ENCODE measurements around the gene AKAP13.

The AKAP13 gene

DNA sequence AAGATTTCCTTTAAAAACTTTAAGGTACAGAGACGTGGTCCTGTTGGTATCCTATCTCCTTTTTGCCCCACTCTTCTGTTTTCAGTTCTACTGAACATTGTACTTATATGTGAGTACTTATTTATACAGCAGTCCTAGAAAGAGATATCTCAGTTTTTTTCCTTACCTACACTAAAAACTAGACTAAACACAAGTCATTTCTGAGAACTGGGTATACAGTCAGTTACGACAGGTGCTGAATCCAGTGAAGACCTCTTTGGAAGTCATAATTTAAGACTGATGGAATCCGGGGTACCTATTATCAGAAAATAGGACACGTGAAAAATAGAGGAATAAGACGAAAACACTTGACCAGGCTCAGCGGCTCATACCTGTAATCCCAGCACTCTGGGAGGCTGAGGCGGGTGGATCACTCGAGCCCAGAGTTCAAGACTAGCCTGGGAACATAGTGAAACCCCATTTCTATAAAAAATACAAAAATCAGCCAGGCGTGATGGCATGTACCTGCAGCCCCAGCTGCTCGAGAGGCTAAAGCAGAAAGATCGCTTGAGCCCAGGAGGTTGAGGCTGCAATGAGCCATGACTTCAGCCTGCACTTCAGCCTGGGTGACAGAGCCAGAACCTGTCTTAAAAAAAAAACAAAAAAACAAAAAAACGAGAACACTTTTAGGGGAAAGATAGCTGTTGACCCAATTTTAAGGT, 338.0 kb downstream of the AKAP13 start:
- DNase-seq = no peak

DNA sequence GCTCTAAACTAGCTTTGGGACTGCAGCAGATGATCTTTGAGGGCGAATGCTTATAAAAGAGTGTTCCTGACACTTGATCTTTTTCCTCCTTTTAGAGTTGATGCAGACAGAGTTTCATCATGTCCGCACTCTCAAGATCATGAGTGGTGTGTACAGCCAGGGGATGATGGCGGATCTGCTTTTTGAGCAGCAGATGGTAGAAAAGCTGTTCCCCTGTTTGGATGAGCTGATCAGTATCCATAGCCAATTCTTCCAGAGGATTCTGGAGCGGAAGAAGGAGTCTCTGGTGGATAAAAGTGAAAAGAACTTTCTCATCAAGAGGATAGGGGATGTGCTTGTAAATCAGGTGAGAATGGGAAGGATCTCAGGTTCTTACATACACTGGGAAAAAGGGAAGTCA, 338.6 kb downstream of the AKAP13 start:
- no peak for DNase-seq

DNA sequence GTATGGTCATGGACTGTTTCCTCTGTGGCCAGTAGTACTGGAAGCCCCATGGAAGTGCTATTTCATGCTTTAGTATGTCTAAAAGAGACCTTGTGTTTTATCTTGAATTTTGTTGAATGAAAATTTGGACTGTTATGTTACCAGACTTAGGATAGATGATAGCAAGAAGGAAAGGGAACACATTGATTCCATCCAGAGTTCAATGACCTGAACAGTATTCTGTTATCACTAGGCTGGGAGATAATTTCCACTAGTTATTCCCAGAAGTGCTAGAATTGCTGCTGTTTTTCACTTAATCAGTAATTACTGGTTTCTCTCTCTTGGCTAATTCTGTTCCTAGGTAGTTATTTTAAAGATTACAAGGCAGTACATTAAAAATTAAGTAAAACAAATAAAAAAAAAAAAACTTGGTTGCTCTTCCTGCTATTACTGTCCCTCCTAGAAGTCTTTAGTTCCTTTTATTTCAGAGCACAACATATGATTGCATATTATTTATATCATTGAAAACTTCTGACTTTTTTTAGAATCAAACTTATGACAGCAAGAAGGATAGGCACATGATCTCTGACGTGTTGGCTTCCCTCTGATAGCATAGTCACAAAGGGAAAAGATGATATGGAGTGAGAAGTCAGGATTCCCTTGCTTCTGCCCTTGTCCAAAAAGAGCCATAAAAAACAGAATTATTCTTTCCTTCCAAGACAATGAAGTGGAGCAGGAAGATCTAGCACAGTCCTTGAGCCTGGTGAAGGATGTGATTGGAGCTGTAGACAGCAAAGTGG, 342.2 kb downstream of the AKAP13 start:
- DNase-seq = no peak

- peak in 1 of 2 donors; percentile 63 for DNase-seq
Measured at GRCh38 chr15:85723960-85724945, 343.9 kb downstream of the AKAP13 start.

DNA sequence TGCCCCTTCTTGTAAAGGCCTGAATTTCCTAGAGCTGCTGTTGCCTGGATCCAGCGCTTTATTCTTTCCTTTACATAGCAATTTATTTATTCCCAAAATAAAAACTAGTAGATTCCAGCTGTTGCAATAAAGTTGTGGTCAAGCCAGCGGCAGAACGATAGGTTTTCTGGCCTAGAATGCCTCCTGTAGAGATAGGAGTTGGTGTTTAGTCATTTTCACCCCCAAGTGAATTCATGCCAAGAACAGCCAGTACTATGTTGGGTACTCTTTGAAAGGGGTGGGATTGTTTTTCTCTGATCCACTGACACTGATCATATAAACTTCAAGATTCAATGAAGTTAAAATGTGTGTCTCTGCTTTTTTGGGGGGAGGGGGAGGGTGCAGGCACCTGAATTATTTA, 344.6 kb downstream of the AKAP13 start:
- no peak for DNase-seq

DNA sequence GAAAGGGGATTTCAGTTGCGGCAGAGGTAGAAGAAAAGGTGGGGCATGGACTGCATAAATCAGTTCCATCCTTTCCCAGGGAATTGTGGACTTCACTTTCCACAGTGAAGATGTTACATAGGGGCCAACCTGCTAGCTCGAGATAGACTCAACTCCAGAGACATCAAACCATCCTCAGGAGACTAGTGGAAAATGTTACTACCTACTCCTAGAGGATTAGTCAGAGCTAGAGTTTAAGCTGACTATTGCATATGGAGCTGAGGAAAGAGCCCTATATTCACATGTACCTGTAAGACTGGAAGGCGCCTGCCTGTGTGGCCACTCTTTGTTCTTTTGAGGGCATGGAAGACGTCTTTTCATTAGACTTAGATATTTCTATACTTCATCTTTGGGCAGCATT, 345.2 kb downstream of the AKAP13 start:
- DNase-seq = no peak

- DNase-seq = no peak
Measured at GRCh38 chr15:85726454-85726853, 346.1 kb downstream of the AKAP13 start.

DNA sequence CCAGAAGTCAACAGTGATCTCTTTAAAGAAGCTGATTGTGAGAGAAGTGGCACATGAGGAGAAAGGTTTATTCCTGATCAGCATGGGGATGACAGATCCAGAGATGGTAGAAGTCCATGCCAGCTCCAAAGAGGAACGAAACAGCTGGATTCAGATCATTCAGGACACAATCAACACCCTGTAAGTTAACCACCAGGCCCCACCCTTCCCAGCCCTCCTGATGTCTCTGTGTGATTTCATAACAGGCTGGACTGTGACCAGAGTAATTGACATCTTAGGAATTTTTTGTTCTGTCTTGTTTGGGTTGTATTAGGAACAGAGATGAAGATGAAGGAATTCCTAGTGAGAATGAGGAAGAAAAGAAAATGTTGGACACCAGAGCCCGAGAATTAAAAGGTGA, 346.7 kb downstream of the AKAP13 start:
- DNase-seq = no peak

- DNase-seq = peak; percentile 36 to 75
Measured at GRCh38 chr15:85730001-85730820, 349.8 kb downstream of the AKAP13 start.

DNA sequence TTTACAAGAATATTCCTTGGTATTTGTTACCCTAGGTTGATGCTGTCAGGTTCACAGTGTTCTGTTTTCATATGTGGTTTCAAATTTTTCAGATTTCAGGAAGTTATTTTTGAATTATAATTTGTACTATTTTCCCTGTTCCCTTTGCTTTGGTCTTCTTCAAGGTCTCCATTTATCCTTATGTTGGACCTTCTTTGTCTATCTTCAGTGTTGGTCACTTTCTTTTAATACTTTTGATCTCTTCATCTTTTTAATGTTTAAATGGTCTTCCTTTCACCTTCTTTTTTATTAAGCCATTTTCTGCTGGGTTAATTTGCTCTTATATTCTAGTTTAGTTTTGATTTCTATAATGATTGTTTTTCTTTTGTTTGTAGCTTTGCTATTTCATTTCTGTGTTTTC, 353.0 kb downstream of the AKAP13 start:
- DNase-seq = no peak

GRCh38 chr15:85737061-85737460, 356.7 kb downstream of the AKAP13 start:
- DNase-seq = no peak

GRCh38 chr15:85741021-85741421, 360.6 kb downstream of the AKAP13 start:
- no peak for DNase-seq

GRCh38 chr15:85741662-85742061, 361.3 kb downstream of the AKAP13 start:
- no peak for DNase-seq

- DNase-seq = no peak
Measured at GRCh38 chr15:85742186-85742821, 361.9 kb downstream of the AKAP13 start.

- no peak for DNase-seq
Measured at GRCh38 chr15:85743392-85744055, 363.1 kb downstream of the AKAP13 start.

GRCh38 chr15:85744579-85744978, 364.2 kb downstream of the AKAP13 start:
- DNase-seq = no peak

DNA sequence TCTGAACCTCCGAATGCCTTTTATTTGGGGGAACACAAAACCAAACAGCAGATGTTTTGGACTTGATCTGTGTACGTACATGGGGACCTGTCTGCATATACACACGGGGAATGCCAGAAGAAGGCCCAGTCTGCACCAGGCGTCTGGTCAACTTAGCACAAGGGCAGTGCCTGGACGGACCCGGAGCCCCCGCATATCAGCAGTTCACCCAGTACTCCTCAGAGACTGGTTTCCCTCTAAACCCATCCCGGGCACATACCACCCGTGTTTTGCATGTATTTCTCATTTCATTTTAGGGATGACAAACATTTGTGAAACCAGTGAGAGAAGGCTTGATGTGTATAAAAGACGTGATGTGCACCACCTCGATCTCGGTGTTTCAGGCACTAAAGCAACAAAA, 364.6 kb downstream of the AKAP13 start:
- no peak for DNase-seq

DNA sequence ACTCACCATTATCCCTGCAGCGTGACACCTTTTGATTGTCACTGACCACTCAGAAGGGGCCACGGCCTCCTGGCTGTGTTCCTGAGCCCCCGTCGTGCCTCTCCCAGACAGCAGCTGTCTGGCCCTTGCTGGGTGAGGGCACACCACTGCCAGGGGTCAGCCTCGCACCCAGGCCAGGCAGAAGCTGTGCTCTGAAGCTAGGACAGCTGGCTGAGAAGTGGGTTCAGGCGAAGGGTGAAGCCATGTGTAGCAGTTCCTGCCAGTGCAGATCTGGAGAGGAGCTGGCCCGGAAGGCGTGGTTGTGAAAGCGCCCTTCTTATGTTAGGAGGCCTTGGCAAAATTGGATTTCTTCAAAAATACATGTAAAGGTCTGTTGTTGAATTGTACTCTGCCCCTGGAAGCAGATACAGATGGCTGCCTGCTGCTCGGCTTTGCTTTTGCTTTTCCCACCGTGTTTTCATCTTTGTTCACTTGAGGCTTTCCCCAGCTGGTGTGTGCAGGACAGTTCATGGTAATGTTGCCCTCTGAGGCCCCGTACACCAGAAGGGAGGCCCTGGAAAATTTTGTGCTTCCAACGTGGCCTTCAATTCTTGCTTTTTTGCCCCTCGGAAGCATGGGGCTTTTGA, 365.2 kb downstream of the AKAP13 start:
- no peak for DNase-seq

DNA sequence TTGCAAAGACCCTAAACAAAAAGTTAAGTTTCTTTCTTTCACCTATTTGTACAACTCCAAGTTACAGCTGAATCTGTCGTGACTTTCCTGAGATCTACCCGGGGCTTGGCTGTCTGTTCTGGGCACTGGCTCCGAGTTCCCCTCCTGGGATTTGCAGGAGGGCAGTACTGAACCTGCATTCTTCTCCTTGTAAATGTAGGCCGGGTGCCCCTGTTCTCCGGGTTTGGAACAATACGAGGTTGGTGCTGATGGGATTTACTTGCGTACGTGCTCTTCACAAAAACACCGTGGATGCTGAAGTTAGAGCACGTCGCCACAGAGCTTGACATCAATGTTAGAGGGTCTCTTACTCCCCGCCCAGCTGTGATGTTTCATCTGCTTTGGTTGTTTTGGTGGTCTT, 366.2 kb downstream of the AKAP13 start:
- no peak for DNase-seq

- no peak for DNase-seq
Measured at GRCh38 chr15:85748176-85748575, 367.8 kb downstream of the AKAP13 start.

DNA sequence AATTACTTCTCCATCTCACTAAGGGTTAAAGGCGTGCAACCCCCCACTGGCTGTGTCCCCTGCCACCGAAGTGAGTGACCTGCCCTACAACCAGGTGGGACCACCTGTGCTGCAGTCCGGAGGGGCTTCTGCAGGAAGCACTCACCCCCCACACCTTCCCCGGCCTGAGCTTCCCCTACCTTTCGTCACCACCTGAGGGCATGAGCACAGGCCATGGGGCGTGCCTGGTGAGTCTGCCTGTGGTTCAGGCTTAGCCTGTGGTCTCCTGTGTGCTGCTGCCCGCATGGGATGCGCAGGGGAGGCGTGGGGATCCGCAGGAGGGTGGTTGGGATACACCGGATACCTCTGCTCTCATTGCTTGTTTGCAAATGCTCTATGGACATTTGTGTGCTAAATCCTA, 368.3 kb downstream of the AKAP13 start:
- no peak for DNase-seq
